Colon (tissue), 2 donors: Measurements from ENCODE around the gene SLC28A1.

Experiments
- FAIRE-seq: peaks from 2 replicates; lab custom pipeline; 2012; peaks lifted over from hg19 to GRCh38; lab: Jason Lieb, UNC
- donor health status: control.
- donor health status: control.

The SLC28A1 gene

DNA sequence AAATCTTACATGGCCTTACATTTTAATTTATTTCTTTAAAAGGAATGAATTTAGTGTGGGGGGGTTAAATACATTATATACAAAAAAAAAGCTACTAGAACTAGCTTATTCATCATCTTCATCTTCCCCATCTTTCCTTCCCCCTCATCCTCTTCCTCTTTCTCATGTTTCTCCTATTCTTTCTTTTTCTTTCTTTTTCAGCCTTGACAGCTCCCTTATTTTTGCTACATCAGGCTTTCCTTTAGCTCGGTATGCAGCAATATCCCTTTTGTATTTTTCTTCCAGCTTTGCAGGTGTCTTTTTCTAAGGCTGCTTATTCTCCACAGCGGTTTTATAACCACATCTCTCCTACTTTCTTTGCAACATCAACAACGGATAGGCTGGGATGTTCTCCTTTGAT is 55.9 kb downstream of the SLC28A1 start:
- no peak for FAIRE-seq

DNA sequence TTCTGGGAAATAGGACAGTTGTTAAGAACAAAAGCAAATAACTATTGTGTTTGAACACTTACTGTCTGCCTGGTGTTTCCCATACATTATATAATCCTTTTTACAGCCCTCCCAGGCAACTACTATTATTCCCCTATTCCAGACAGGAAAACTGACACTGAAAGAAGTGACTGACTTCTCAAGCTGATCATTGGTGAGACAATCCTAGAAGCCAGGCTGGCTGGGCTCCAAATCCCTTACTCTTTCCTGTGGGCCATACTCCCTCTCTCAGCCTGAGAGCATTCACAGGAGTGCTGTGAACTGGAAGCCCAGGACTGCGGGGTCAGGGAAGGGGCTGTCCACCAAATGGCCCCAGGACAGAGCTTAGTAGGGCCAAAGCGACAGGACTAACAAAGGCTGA is 58.0 kb downstream of the SLC28A1 start:
- FAIRE-seq: no peak

DNA sequence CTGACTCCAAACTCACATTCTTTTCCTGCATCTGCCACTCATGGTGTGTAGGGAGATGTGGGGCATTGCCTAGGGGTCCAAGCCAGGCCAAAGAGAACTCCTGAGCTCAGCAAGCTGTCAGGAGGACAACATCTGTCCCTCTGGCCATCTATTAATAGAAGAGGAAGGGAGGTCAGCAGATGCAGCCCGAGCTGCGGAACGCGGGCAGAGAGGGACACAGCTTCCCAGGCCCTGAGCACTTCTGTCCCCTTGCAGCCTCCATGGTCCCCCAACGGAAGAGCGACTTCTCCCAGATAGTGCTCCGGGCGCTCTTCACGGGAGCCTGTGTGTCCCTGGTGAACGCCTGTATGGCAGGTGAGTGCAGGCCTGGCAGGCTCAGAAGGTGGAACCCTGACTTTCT is 59.8 kb downstream of the SLC28A1 start:
- FAIRE-seq: no peak

DNA sequence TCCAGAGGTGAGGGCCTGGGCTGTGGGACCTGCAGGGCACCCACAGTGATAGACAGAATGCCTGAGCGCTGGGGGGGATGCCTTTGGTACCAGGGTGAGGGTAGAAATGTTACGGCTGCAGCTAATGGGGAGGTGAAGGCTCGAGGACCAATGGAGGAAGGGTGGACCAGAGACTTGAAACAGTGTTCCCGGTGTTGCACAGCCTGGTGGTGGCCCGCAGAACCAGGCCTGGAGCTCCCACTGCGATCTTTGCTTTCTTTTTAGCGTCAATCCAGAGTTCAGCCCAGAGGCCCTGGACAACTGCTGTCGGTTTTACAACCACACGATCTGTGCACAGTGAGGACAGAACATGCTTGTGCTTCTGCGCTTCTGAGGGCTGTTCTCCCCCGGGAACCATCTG is 60.4 kb downstream of the SLC28A1 start:
- FAIRE-seq: no peak

DNA sequence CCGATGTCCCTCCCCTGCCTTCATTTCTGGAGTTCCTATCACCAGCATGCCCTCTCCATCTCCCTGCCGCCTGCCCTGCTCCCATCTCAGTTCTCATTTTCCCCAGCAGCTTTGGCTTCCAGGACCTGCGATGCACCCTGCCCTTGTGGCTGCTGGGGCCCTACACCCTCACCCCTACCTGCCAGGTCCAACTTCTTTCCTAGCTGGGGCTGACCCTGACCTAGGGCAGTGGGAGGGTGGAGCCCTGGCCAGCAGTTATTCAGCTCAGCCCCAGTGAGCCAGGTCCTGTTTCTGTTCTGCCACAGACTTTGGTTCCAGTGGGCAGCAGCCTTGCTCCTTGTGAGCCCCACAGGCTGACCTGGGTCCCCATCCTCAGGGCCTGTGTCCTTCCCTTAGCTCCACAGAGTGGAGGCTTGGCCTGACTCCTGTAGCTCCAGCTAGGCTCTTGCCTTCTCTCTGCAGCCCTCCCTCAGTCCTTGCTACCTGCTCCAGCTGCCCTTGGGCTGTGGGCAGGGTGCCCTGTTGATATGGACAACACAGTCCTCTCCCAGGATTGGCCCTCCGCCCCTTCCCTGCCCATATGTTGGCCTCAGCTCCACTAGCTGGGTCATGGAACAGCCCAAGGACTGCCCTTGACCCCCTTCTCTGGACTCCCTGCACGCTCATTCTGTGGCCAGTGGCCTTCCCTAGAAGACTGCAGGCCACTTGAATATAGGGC is 62.5 kb downstream of the SLC28A1 start:
- FAIRE-seq: no peak

DNA sequence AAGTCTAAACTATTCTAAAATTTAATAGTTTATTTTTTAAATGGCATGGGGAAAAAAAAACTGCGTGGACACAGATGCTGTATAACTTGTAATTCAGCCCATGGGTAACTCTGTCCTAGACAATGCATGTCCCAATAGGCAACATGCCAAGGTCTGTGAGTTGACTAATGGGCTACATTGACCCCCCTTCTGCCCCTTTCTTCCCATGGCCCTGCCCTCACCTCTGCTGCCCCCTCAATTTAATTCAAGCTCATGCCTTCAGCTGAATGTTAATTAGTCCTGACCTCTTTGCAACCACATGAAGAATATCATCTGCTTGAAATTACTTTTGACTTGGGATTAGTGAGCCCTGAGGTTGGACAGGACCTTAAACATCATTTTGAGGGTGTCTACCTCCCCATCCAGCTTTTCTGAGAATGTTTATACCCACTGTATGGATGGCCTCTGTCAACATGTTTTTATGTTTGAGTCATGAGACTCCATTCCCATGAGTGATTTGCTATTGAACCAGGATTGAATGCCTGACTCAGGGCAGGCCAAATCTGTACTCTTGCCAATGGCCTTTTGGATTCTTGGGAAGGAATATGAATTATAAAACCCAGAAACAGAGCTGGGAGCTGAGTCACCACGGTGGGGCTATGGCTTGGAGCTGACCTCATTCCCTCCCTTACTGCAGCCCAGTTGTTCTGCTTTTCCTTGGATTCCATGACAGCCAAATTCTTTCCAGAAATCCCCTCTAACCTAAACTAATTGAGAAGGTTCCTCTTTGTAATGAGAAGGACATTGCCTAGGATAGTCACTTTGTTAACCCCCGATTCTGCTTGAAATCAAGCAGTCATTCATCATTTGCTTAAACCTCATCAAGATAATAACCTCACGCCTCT is 63.7 kb downstream of the SLC28A1 start:
- no peak for FAIRE-seq

DNA sequence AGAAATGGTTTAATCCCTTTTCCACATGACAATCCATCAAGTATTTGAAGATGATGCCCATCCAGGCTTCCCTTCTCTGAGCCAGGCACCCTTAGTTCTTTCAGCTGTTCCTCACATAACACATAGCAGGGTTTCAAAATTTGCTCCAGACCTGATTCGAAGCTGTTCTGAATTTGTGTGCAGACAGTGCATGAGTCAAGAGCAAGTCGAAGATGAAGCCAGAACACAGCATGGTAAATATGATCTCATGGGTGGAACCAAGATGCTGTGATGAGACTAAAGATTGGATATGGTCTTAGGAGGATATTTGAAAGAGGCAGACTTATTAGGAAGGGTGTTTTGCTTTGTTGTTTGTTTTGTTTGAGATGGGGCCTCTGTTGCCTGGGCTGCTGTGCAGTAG is 64.6 kb downstream of the SLC28A1 start:
- no peak for FAIRE-seq

DNA sequence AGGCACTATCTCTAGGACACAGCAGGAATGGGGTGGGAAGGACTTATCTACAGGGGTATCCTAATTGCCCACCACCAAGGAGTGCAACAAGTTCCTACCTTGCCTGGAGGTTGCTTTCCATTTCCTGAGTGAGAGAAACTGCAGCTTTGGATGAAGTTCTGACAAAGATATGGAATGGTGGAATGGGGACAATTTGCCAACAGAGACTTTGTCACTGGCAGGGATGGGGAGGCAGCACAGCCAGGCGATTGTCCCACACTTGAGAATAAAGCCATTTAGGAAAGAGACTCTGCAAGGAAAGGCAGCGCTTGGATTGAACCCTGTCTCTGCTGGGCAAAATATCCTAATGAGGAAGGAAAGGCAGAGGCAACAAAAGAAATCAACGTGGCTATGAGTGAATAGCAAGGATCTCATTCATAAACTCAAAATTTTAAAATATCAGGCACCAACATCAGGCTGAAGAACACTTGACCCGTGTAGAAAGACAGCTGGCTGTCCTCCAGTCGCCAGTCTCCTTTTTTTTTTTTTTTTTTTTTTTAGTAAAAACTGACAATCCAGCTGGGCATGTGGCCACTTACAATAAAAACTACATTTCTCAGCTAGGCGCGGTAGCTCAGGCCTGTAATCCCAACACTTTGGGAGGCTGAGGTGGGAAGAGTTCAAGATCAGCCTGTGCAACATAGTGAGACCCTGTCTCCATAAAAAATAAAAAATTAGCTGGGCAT is 65.5 kb downstream of the SLC28A1 start:
- FAIRE-seq: no peak

DNA sequence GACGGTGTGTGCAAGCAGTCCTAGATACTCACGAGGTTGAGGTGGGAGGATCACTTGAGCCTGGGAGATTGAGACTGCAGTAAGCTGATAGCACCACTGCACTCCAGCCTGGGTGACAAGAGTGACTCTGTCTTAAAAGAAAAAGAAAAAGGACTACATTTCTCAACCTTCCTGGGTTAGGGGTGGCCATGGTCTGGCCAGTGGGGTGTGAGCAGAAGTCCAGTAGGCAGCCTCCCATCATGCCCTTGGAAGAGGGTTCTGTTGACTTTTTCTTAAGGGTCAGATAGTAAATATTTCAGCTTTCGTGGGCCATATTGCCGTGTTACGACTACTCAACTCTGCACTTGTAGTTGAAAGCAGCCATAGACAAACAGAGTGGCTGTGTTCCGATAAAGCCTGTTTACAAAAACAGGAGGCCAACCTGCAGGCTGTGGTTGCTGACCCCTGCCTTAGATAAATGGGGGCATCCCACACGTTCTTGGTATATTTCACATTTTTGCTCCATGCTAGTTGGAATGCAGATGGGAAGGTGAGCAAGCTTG is 66.2 kb downstream of the SLC28A1 start:
- no peak for FAIRE-seq

DNA sequence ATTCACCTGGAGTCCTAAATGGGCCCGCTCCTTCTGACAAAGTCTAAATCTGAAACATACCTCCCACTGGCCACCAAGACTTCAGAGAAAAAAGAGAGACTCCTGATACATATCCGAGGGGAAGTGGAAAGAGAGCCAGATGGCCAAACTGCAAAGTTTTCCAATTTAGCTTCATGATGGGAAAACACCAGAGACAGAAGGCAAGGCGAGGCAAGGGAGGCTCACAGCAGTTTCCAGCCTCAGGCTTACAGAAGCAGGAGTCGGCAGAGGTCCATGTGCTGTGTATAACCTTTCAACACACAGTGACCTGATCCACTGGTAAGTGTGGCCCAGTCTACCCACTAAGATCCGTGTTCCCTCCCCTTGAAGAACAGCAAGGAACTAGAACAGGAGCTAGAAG is 67.3 kb downstream of the SLC28A1 start:
- FAIRE-seq: no peak

DNA sequence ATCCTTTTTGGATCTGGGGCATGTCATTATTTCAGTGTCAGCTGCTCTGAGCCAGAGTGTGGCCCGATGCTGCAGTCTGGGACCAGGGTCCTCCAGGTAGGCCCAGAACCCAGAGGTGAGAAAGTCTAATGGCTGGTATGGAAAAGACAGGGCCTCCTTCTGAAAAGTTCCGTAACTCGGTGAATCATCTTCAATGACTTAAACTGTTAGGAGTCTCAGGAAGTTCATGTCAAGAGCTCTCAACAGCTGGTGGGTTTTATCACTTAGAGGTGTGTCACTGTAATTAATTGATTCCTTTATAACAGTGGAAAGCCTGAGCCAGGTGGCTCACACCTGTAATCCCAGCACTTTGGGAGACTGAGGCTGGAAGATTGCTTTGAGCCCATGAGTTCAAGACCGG is 68.7 kb downstream of the SLC28A1 start:
- FAIRE-seq: no peak

DNA sequence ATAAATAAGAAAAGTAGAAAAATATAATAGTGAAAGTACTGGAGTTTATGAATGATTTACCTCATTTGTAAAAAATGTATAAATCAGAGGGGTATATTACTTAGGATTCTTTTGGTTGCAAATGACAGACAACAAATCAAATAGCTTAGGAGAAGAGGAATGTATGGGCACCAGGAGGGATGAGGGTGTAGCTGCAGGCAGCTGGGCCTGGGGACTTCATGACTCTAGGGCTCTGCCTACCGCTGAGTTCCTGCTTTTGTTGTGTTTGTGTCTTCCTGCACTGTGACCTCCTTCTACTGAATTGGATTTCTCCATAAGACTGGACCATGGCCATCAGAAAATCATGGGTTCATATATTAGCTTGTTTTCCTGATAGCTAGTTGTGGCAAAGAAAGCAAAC is 69.3 kb downstream of the SLC28A1 start:
- no peak for FAIRE-seq

DNA sequence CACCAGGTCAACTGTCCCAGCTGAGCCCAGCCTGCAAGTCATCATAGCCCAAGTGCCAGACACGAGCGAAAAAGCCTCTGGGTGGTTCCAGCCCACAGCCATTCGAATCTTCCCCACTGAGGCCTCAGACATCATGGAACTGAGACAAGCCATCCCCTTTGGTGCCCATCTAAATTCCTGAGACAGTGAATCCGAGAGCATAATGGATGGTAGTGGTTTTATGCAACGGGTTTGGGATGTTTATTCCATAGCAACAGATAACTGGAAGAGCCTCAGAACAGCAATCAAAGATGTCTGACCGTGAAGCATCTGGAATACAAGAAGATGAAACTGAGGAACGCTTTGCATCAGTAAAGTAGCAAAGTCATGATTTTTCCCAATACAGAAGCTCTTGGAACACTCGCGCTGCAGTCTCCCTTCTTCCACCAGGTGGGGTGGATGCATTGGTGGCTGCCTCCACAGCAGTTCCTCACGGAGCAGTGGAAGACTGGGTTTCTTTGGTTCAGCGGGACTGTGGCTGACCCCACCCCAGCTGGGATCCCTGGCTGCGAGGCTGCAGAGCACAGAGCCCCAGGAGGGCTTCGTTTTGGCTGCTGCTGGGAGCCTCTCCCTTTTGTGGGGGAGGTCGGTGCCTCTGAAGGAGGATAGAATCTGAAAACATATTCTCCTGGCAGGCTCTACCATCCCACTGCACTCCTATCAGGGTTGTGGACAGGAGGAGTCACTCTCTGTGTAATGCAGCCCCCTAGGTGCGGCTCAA is 70.8 kb downstream of the SLC28A1 start:
- no peak for FAIRE-seq

DNA sequence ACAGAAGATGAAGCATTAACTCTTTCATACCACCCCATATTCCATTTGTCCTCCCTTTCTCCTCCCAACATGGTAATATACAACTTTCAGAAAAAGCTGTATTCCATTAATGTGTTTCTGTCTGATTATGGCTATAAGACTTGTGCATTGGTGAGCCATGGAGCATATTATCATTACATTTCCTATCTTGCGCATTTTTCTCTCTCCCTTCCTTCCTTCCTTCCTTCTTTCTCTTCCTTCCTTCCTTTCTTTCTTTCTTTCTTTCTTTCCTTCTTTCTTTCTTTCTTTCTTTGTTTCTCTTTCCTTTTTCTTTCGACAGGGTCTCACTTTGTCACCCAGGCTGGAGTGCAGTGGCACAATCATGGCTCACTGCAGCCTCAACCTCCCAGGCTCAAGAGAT is 71.7 kb downstream of the SLC28A1 start:
- FAIRE-seq: no peak

DNA sequence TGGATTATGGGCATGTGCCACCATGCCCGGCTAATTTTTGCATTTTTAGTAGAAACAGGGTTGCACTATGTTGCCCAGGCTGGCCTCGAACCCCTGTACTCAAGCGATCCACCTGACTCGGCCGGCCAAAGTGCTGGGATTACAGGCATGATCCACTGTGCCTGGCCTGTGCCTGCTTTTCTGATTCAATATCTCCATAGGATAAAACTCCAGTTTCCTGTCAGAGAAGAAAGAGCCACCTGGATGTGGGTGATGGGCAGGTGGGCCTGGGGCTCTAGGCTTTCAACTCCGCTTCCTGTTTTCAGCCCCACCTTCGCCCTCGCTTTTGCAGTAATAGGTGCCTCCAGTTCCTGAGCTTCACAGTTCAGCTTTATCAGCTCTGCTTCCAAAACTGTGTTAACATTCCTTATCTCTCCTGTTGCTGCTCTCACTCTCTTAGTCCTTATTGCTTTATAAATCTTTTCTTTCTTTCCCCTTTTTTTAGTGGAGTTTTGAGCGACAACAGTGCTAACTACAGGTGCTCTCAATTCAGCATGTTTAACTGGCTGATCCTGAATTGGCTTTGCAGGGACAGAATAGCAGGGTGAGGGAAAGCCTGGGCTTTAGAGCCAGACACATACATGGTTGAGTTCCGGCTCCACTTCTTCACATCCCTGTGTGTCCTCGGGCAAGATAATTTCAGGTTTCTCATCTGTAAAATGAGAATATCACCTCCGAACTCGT is 76.1 kb downstream of the SLC28A1 start:
- no peak for FAIRE-seq

DNA sequence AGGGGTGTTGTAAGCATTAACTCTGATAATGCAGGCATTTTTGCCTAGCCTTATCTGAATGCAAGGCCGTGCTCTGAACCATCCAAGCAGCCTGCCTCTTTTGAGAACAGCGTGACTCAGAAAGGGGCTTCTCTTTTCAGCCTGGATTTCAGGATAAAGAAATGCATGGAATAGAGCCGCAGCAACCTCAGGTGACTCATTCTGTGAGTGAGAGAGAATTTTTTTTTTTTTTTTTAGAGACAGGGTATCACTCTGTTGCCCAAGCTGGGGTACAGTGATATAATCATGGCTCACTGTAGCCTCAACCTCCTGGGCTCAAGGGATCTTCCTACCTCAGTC is 76.6 kb downstream of the SLC28A1 start:
- FAIRE-seq: no peak

DNA sequence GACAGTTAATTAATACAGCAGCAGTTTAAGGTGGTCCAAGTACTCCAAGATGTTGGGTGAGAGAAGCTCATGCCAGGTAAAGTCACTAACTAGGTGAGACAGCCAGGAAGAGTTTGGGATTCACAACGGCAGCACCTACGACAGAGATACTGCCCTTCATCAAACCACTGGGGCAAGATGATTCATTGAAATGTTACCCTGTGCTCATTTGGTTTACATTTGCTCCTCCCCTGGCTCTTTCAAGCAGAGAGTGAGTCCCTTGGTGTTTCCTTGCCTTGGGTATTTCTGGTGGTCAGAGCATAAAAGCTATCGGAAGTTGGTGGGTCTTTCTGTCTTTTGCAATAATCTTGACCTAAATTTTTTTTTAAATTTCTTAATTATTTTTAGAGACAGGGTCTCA is 77.2 kb downstream of the SLC28A1 start:
- no peak for FAIRE-seq

DNA sequence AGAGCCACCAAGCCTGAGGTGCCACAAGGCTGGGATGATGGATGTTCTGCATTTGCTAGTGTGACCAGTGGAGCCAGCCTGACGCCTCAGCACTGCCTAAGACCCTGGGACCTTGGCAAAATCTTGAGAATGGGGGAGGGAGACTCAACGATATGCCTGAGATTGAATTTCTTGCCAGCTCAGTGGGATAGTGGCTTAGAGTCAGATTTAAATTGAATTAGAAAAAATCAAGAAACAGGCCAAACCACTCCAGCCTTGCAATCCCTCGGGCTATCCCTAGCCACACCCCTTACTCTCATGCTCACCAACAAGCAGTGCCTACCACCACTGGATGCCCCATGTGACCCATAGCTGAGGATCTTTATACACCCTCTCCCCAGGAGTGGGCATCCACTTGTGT is 78.5 kb downstream of the SLC28A1 start:
- FAIRE-seq: no peak

DNA sequence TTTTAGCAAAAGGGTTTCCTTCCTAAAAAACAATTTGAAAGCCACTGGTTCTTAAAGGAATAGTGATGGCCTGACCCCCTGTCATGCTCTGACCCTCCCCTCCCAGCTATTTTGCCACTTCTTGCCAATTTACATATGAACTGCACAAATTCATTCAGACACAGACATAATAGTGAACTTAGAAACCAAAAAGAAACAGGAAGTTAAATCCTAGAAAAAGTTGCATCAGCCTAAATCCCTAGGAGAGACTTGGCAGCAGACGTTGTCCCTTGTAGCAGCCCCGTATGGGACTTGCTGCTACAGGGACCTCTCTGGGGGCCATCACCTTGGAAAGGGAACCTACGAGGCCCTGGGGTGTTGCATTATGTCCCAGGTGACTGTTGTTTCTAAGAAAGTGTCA is 82.9 kb downstream of the SLC28A1 start:
- FAIRE-seq: no peak

DNA sequence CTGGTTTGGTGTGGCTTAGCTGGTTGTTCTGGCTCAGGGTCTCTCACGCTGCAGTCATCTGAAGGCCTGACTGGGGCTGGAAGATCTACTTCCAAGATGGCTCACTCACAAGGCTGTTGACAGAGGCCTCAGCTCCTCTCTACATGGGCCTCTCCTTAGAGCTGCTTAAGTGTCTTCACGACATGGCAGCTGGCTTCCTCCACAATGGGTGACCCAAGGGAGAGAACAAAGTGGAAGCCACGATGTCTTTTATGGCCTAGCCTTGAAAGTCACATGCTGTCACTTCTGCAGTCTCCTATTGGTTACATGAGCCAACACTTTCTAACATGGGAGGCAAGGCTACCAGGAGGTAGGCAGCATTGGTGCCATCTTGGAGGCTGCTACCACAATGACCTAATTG is 83.8 kb downstream of the SLC28A1 start:
- no peak for FAIRE-seq

DNA sequence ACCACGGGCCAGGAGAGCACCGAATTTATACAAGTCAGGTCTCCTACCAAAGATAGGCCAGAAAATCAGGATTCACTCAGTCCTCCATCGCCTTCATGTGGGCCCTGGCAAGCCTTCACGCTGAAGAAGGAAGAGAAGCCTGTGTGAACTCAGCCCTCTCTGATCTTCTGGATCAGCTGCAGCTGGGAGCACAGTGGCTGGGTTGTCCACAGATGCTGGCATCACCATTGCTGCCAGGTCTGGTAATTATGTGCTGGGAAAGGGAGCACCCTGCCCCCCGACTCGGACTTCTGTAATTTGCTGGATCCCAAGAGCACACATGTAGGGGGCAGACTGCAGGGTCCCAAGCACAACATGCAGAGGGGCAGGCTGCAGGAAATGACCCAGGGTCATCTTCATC is 84.8 kb downstream of the SLC28A1 start:
- FAIRE-seq: no peak
